EL (cell line): ENCODE results near the gene C19orf67.
"Not testable (repeated sequence)": the region's sequence is repeated elsewhere in the genome, so short reads cannot be mapped to it uniquely, and the experiment has no call there.

Source experiments
- DNase-seq: peaks from one replicate; pipeline ENCODE4 v3.0.0-alpha.2; 2016

Gene C19orf67

GRCh38 chr19:14055396-14055795 is 30.2 kb downstream of the C19orf67 start:
- DNase-seq, result no peak

- DNase-seq, result no peak
These were observed 30.9 kb downstream of the C19orf67 start for GRCh38 chr19:14054721-14055120.

GRCh38 chr19:14054099-14054498 is 31.5 kb downstream of the C19orf67 start:
- DNase-seq, result no peak

- no peak for DNase-seq
These were observed 32.1 kb downstream of the C19orf67 start for GRCh38 chr19:14053500-14053899.

GRCh38 chr19:14053032-14053431 is 32.6 kb downstream of the C19orf67 start:
- DNase-seq, result no peak

- DNase-seq, result no peak
These were observed 33.1 kb downstream of the C19orf67 start for GRCh38 chr19:14052470-14052869.

- DNase-seq, result no peak
These were observed 33.6 kb downstream of the C19orf67 start for GRCh38 chr19:14051980-14052379.

GRCh38 chr19:14050961-14051360 is 34.6 kb downstream of the C19orf67 start:
- not testable (repeated sequence) for DNase-seq

- DNase-seq, result no peak
These were observed 35.1 kb downstream of the C19orf67 start for GRCh38 chr19:14050512-14050911.

- peak; percentile 44 for DNase-seq
These were observed 37.0 kb downstream of the C19orf67 start for GRCh38 chr19:14048443-14049153.

GRCh38 chr19:14047866-14048265 is 37.7 kb downstream of the C19orf67 start:
- not testable (repeated sequence) for DNase-seq

GRCh38 chr19:14042659-14043608 is 42.6 kb downstream of the C19orf67 start:
- DNase-seq, result peak; percentile 52

GRCh38 chr19:14039181-14039580 is 46.4 kb downstream of the C19orf67 start:
- DNase-seq, result no peak

- peak; percentile 61 for DNase-seq
These were observed 49.9 kb downstream of the C19orf67 start for GRCh38 chr19:14035706-14036105.

- DNase-seq, result peak; percentile 25
These were observed 50.4 kb downstream of the C19orf67 start for GRCh38 chr19:14035159-14035558.

GRCh38 chr19:14033946-14034345 is 51.6 kb downstream of the C19orf67 start:
- no peak for DNase-seq

- DNase-seq, result peak; percentile 63
These were observed 53.7 kb downstream of the C19orf67 start, which contains the start of gene IL27RA for GRCh38 chr19:14031719-14032480. Gene IL27RA, plus strand, starts transcription at chr19:14031762. Its CDS starts 111 bp downstream, at chr19:14031873.
